GM23338 (cell line): ENCODE results near the gene CYP4B1. TPM values are rescaled to one million over a fixed set of nuclear protein-coding genes. Genes with fewer than 3 reads are reported as not detected.

Source experiments
- CREB1 ChIP-seq: fragments of 250-450 bp; sonication (Bioruptor Pico); IDR thresholded peaks from 2 replicates; pipeline ENCODE4 v1.5.0; 2020; ENCODE audit warnings: low read depth, mild to moderate bottlenecking, moderate library complexity
- EZH2 ChIP-seq: fragments of 200-600 bp; sonication (generic); IDR thresholded peaks from one replicate; pipeline ENCODE4 v1.8.0; 2017; ENCODE audit warnings: antibody characterized with exemption, mild to moderate bottlenecking, low read depth; ENCODE audit not compliant: unreplicated experiment
- JUNB ChIP-seq: IDR thresholded peaks from one replicate; pipeline ENCODE4 v1.6.1; 2016; ENCODE audit warnings: antibody characterized with exemption; ENCODE audit not compliant: unreplicated experiment
- NANOG ChIP-seq: IDR thresholded peaks from 2 replicates; pipeline ENCODE4 v1.6.1; 2016; ENCODE audit warnings: antibody characterized with exemption, borderline replicate concordance
- REST ChIP-seq: IDR thresholded peaks from one replicate; pipeline ENCODE4 v1.6.1; 2018; ENCODE audit warnings: antibody characterized with exemption; ENCODE audit not compliant: unreplicated experiment
- ZNF114 ChIP-seq: fragments of 250-450 bp; sonication (Bioruptor Pico); IDR thresholded peaks from 2 replicates; pipeline ENCODE4 v1.5.0; 2020; ENCODE audit warnings: mild to moderate bottlenecking, moderate library complexity
- ZNF331 ChIP-seq: fragments of 250-450 bp; sonication (Bioruptor Pico); IDR thresholded peaks from 2 replicates; pipeline ENCODE4 v1.5.0; 2020; ENCODE audit warnings: low read depth, mild to moderate bottlenecking, moderate library complexity
- polyA plus RNA-seq: library from polyadenylated mRNA; unstranded; fragments of >200 nt; fragmentation: Nextera tagmentation; extraction: Ambion mirVana; gene quantifications from 2 replicates; pipeline ENCODE4 v1.2.1, GENCODE V29; 2016
- total RNA-seq: library from RNA; depleted of rRNA; stranded (reverse); fragments of >200 nt; shearing (Covaris generic); gene quantifications from 2 replicates; pipeline ENCODE4 v1.2.3, GENCODE V29; 2014
- TF ChIP-seq, protein P1 (sequence below): fragments of 250-450 bp; sonication (Bioruptor Pico); IDR thresholded peaks from 2 replicates; pipeline ENCODE4 v1.5.0; 2020; ENCODE audit warnings: mild to moderate bottlenecking, moderate library complexity
- TF ChIP-seq, protein P2 (sequence below): IDR thresholded peaks from 2 replicates; pipeline ENCODE4 v1.6.1; 2016; ENCODE audit warnings: antibody characterized with exemption
- TF ChIP-seq, protein P3 (sequence below), 2 experiments: fragments of 200-600 bp in 1 of 2; sonication (generic) in 1 of 2; conservative IDR thresholded peaks; 2 replicates each; pipeline versions ENCODE4 v1.5.1 to v1.6.1; 2016 to 2017; ENCODE audit warnings: antibody characterized with exemption in 2 of 2, low read depth in 2 of 2, mild to moderate bottlenecking in 2 of 2, moderate library complexity in 1 of 2

CYP4B1 gene
- total and polyA plus RNA-seq, 2 experiments from 2014 or later, result not detected

GRCh38 chr1:46749921-46750404, 48.9 kb upstream of the CYP4B1 start (continued):
- TF ChIP-seq, protein P1, sequence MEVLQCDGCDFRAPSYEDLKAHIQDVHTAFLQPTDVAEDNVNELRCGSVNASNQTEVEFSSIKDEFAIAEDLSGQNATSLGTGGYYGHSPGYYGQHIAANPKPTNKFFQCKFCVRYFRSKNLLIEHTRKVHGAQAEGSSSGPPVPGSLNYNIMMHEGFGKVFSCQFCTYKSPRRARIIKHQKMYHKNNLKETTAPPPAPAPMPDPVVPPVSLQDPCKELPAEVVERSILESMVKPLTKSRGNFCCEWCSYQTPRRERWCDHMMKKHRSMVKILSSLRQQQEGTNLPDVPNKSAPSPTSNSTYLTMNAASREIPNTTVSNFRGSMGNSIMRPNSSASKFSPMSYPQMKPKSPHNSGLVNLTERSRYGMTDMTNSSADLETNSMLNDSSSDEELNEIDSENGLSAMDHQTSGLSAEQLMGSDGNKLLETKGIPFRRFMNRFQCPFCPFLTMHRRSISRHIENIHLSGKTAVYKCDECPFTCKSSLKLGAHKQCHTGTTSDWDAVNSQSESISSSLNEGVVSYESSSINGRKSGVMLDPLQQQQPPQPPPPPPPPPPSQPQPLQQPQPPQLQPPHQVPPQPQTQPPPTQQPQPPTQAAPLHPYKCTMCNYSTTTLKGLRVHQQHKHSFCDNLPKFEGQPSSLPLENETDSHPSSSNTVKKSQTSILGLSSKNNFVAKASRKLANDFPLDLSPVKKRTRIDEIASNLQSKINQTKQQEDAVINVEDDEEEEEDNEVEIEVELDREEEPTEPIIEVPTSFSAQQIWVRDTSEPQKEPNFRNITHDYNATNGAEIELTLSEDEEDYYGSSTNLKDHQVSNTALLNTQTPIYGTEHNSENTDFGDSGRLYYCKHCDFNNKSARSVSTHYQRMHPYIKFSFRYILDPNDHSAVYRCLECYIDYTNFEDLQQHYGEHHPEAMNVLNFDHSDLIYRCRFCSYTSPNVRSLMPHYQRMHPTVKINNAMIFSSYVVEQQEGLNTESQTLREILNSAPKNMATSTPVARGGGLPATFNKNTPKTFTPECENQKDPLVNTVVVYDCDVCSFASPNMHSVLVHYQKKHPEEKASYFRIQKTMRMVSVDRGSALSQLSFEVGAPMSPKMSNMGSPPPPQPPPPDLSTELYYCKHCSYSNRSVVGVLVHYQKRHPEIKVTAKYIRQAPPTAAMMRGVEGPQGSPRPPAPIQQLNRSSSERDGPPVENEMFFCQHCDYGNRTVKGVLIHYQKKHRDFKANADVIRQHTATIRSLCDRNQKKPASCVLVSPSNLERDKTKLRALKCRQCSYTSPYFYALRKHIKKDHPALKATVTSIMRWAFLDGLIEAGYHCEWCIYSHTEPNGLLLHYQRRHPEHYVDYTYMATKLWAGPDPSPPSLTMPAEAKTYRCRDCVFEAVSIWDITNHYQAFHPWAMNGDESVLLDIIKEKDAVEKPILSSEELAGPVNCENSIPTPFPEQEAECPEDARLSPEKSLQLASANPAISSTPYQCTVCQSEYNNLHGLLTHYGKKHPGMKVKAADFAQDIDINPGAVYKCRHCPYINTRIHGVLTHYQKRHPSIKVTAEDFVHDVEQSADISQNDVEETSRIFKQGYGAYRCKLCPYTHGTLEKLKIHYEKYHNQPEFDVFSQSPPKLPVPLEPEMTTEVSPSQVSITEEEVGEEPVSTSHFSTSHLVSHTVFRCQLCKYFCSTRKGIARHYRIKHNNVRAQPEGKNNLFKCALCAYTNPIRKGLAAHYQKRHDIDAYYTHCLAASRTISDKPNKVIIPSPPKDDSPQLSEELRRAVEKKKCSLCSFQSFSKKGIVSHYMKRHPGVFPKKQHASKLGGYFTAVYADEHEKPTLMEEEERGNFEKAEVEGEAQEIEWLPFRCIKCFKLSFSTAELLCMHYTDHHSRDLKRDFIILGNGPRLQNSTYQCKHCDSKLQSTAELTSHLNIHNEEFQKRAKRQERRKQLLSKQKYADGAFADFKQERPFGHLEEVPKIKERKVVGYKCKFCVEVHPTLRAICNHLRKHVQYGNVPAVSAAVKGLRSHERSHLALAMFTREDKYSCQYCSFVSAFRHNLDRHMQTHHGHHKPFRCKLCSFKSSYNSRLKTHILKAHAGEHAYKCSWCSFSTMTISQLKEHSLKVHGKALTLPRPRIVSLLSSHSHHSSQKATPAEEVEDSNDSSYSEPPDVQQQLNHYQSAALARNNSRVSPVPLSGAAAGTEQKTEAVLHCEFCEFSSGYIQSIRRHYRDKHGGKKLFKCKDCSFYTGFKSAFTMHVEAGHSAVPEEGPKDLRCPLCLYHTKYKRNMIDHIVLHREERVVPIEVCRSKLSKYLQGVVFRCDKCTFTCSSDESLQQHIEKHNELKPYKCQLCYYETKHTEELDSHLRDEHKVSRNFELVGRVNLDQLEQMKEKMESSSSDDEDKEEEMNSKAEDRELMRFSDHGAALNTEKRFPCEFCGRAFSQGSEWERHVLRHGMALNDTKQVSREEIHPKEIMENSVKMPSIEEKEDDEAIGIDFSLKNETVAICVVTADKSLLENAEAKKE, result no peak
- no peak for TF ChIP-seq EZH2
- no peak for TF ChIP-seq JUNB
- no peak for TF ChIP-seq NANOG
- TF ChIP-seq, protein P2, sequence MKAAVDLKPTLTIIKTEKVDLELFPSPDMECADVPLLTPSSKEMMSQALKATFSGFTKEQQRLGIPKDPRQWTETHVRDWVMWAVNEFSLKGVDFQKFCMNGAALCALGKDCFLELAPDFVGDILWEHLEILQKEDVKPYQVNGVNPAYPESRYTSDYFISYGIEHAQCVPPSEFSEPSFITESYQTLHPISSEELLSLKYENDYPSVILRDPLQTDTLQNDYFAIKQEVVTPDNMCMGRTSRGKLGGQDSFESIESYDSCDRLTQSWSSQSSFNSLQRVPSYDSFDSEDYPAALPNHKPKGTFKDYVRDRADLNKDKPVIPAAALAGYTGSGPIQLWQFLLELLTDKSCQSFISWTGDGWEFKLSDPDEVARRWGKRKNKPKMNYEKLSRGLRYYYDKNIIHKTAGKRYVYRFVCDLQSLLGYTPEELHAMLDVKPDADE, result no peak
- no peak for TF ChIP-seq REST
- TF ChIP-seq ZNF114 (CRISPR knock-in tag), result no peak
- TF ChIP-seq, protein P3, sequence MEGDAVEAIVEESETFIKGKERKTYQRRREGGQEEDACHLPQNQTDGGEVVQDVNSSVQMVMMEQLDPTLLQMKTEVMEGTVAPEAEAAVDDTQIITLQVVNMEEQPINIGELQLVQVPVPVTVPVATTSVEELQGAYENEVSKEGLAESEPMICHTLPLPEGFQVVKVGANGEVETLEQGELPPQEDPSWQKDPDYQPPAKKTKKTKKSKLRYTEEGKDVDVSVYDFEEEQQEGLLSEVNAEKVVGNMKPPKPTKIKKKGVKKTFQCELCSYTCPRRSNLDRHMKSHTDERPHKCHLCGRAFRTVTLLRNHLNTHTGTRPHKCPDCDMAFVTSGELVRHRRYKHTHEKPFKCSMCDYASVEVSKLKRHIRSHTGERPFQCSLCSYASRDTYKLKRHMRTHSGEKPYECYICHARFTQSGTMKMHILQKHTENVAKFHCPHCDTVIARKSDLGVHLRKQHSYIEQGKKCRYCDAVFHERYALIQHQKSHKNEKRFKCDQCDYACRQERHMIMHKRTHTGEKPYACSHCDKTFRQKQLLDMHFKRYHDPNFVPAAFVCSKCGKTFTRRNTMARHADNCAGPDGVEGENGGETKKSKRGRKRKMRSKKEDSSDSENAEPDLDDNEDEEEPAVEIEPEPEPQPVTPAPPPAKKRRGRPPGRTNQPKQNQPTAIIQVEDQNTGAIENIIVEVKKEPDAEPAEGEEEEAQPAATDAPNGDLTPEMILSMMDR (conservative IDR thresholded peaks at IDR 0.05; ENCODE audit: low read depth in 2 of 2), result no peak
- TF ChIP-seq CREB1, result no peak
- TF ChIP-seq ZNF331 (CRISPR knock-in tag), result no peak
